H1 (cell line): ENCODE measurements around the gene LBH. TPM values are rescaled to one million over a fixed set of nuclear protein-coding genes. Genes with fewer than 3 reads are reported as not detected.

ENCODE experiments used
- CTCF ChIA-PET: fragments of 300-600 bp; sonication (Branson Sonifier 250); formaldehyde crosslinking; loops from one replicate; lab custom pipeline; 2021; ENCODE audit not compliant: partially characterized antibody; lab: Charles Lee
- POLR2A ChIA-PET: fragments of 300-600 bp; sonication (Branson Sonifier 250); formaldehyde crosslinking; loops from one replicate; lab custom pipeline; 2021; ENCODE audit warnings: inconsistent platforms; ENCODE audit not compliant: partially characterized antibody; lab: Charles Lee
- DNase-seq, 2 experiments: peaks; one replicate each; pipeline versions ENCODE4 v3.0.0 to v3.0.0-alpha.2; 2010 to 2022; ENCODE audit warnings: low spot score in 2 of 2, low read depth in 1 of 2, mixed read lengths in 1 of 2
- FAIRE-seq: peaks from 2 replicates; lab custom pipeline; 2011; peaks lifted over from hg19 to GRCh38; lab: Jason Lieb, UNC
- H2AFZ ChIP-seq: 2 replicates; pipeline ENCODE4 v1.8.1; 2012; ENCODE audit warnings: low read length, inconsistent platforms
- H2AK5ac ChIP-seq: 2 replicates; pipeline ENCODE4 v1.6.1; 2013; ENCODE audit warnings: low read depth, low read length
- H2BK120ac ChIP-seq: replicated peaks from 2 replicates; pipeline ENCODE3; 2013; ENCODE audit warnings: low read depth, low read length, inconsistent platforms
- H2BK12ac ChIP-seq: 2 replicates; pipeline ENCODE4 v1.6.1; 2013; ENCODE audit warnings: low read depth, low read length
- H2BK15ac ChIP-seq: 2 replicates; pipeline ENCODE4 v1.6.1; 2013; ENCODE audit warnings: low read length
- H2BK20ac ChIP-seq: 2 replicates; pipeline ENCODE4 v1.6.1; 2013; ENCODE audit warnings: low read length
- H2BK5ac ChIP-seq: 2 replicates; pipeline ENCODE4 v1.6.1; 2013; ENCODE audit warnings: low read depth, low read length
- H3K14ac ChIP-seq: 2 replicates; pipeline ENCODE4 v1.6.1; 2013; ENCODE audit warnings: inconsistent platforms; ENCODE audit not compliant: insufficient read length
- H3K18ac ChIP-seq: 2 replicates; pipeline ENCODE4 v1.6.1; 2013; ENCODE audit warnings: low read length; ENCODE audit errors: extremely low read depth
- H3K23ac ChIP-seq: 2 replicates; pipeline ENCODE4 v1.6.1; 2013; ENCODE audit warnings: inconsistent platforms; ENCODE audit not compliant: insufficient read length
- H3K23me2 ChIP-seq: 2 replicates; pipeline ENCODE4 v1.6.1; 2013; ENCODE audit warnings: low read depth, low read length
- H3K27ac ChIP-seq: 2 replicates; pipeline ENCODE4 v1.6.1; 2011; ENCODE audit warnings: low read depth, low read length, inconsistent platforms
- H3K27me3 ChIP-seq, 4 experiments: replicated peaks in 1 of 4; 1 replicate in 1 of 4; 2 replicates in 3 of 4; pipeline versions ENCODE4 v1.6.1 to v1.8.1; 2011 to 2013; ENCODE audit warnings: low read length in 3 of 4, mild to moderate bottlenecking in 3 of 4, inconsistent platforms in 2 of 4, mixed read lengths in 2 of 4, moderate library complexity in 1 of 4; ENCODE audit not compliant: control insufficient read depth in 3 of 4, insufficient read depth in 3 of 4; ENCODE audit errors: extremely low read depth in 1 of 4
- H3K36me3 ChIP-seq, 4 experiments: 2 replicates each; pipeline versions ENCODE4 v1.6.1 to v1.8.1; 2011 to 2013; ENCODE audit warnings: mild to moderate bottlenecking in 4 of 4, low read length in 3 of 4, moderate library complexity in 2 of 4, control low read depth in 1 of 4, inconsistent platforms in 1 of 4; ENCODE audit not compliant: insufficient read depth in 4 of 4, control insufficient read depth in 2 of 4
- H3K4ac ChIP-seq: replicated peaks from 2 replicates; pipeline ENCODE3; 2013; ENCODE audit warnings: low read length, low read depth, mixed read lengths, inconsistent platforms; ENCODE audit not compliant: insufficient read length
- H3K4me1 ChIP-seq, 4 experiments: replicated peaks in 1 of 4; 1 replicate in 1 of 4; 2 replicates in 3 of 4; pipeline versions ENCODE4 v1.6.1 to v1.8.1; 2011 to 2013; ENCODE audit warnings: low read length in 3 of 4, inconsistent platforms in 2 of 4, mixed read lengths in 1 of 4; ENCODE audit not compliant: insufficient read depth in 4 of 4, control insufficient read depth in 3 of 4
- H3K4me2 ChIP-seq, 2 experiments: 2 replicates each; pipeline versions ENCODE4 v1.6.1 to v1.8.1; 2011 to 2013; ENCODE audit warnings: low read depth in 2 of 2, low read length in 2 of 2, control low read depth in 1 of 2, inconsistent platforms in 1 of 2, mild to moderate bottlenecking in 1 of 2; ENCODE audit not compliant: insufficient read depth in 1 of 2
- H3K4me3 ChIP-seq, 4 experiments: fragments of 200-600, 300-600 bp in 1 of 4; sonication (generic), shearing (Covaris generic), sonication (Bioruptor Twin) in 1 of 4; 2 replicates each; pipeline versions ENCODE4 v1.5.1 to v1.8.1; 2011 to 2016; ENCODE audit warnings: low read length in 4 of 4, low read depth in 3 of 4, control low read depth in 2 of 4, inconsistent platforms in 2 of 4, mild to moderate bottlenecking in 2 of 4, mixed read lengths in 1 of 4, moderate library complexity in 1 of 4; ENCODE audit not compliant: insufficient read depth in 2 of 4; ENCODE audit errors: extremely low read depth in 1 of 4
- H3K56ac ChIP-seq: replicated peaks from 2 replicates; pipeline ENCODE3; 2013; ENCODE audit warnings: low read depth, mild to moderate bottlenecking, mixed read lengths, low read length, inconsistent platforms; ENCODE audit not compliant: insufficient read length
- H3K79me1 ChIP-seq: 2 replicates; pipeline ENCODE4 v1.6.1; 2013; ENCODE audit warnings: low read depth, low read length, control low read depth
- H3K79me2 ChIP-seq, 2 experiments: 2 replicates each; pipeline versions ENCODE4 v1.6.1 to v1.8.1; 2012 to 2013; ENCODE audit warnings: low read length in 2 of 2, mild to moderate bottlenecking in 2 of 2, inconsistent platforms in 1 of 2; ENCODE audit not compliant: insufficient read depth in 2 of 2, control insufficient read depth in 1 of 2
- H3K9ac ChIP-seq, 4 experiments: replicated peaks in 1 of 4; 1 replicate in 1 of 4; 2 replicates in 3 of 4; pipeline versions ENCODE4 v1.6.1 to v1.8.1; 2011 to 2013; ENCODE audit warnings: low read depth in 3 of 4, low read length in 3 of 4, control low read depth in 2 of 4, mild to moderate bottlenecking in 2 of 4, moderate library complexity in 2 of 4, inconsistent platforms in 1 of 4; ENCODE audit errors: extremely low read depth in 1 of 4
- H3K9me3 ChIP-seq, 2 experiments: 2 replicates each; pipeline versions ENCODE4 v1.6.1 to v1.8.1; 2012 to 2013; ENCODE audit warnings: mild to moderate bottlenecking in 2 of 2, moderate library complexity in 2 of 2, control low read depth in 1 of 2, inconsistent platforms in 1 of 2, low read depth in 1 of 2, low read length in 1 of 2, mixed read lengths in 1 of 2; ENCODE audit not compliant: insufficient read depth in 2 of 2
- H4K20me1 ChIP-seq, 2 experiments: replicated peaks in 1 of 2; 2 replicates each; pipeline versions ENCODE3 to v1.8.1; 2011 to 2013; ENCODE audit warnings: inconsistent platforms in 2 of 2, low read length in 2 of 2, mild to moderate bottlenecking in 1 of 2; ENCODE audit not compliant: insufficient read depth in 2 of 2, control insufficient read depth in 1 of 2
- H4K5ac ChIP-seq: 2 replicates; pipeline ENCODE4 v1.6.1; 2013; ENCODE audit warnings: low read length, low read depth, mixed read lengths, inconsistent platforms; ENCODE audit not compliant: insufficient read length
- H4K8ac ChIP-seq: 2 replicates; pipeline ENCODE4 v1.8.0; 2013; ENCODE audit warnings: mild to moderate bottlenecking, moderate library complexity, low read length, inconsistent platforms; ENCODE audit not compliant: insufficient read depth; ENCODE audit errors: extremely low read depth
- H4K91ac ChIP-seq: replicated peaks from 2 replicates; pipeline ENCODE3; 2013; ENCODE audit warnings: low read length, mixed read lengths, inconsistent platforms; ENCODE audit not compliant: insufficient read length
- CTBP2 ChIP-seq: IDR thresholded peaks from 2 replicates; pipeline ENCODE4 v1.7.0; 2011; ENCODE audit warnings: borderline replicate concordance, mild to moderate bottlenecking, moderate library complexity, mixed read lengths, low read length; ENCODE audit not compliant: insufficient read depth, insufficient read length
- POLR2A ChIP-seq, 2 experiments: IDR thresholded peaks; 1 replicate in 1 of 2; 2 replicates in 1 of 2; pipeline ENCODE4 v1.6.1; 2011; ENCODE audit warnings: low read depth in 2 of 2, low read length in 2 of 2, mild to moderate bottlenecking in 2 of 2; ENCODE audit errors: control extremely low read depth in 1 of 2
- POU5F1 ChIP-seq: IDR thresholded peaks from 2 replicates; pipeline ENCODE4 v1.6.1; 2011; ENCODE audit warnings: low read depth, mild to moderate bottlenecking, low read length, moderate library complexity
- SAP30 ChIP-seq: fragments of 300-600 bp; sonication (generic); IDR thresholded peaks from 2 replicates; pipeline ENCODE4 v1.7.1; 2012; ENCODE audit warnings: low read length, moderate library complexity, mild to moderate bottlenecking, inconsistent platforms; ENCODE audit not compliant: insufficient read depth, insufficient replicate concordance
- WGBS, 2 experiments: shearing (Covaris generic) in 1 of 2; methylation state at CpG; one replicate each; pipeline versions ENCODE4 v1.1.6 to v1.1.7; 2013 to 2015; ENCODE audit warnings: low lambda C conversion rate in 2 of 2, mixed read lengths in 2 of 2, inconsistent platforms in 1 of 2, low coverage in 1 of 2, missing lambda C conversion rate in 1 of 2; ENCODE audit not compliant: insufficient replicate concordance in 2 of 2, insufficient coverage in 1 of 2, insufficient read length in 1 of 2; ENCODE audit errors: extremely low coverage in 1 of 2, missing lambda C conversion rate in 1 of 2; 5-methylcytosine and 5-hydroxymethylcytosine counted together
- polyA plus RNA-seq, 7 experiments: library from polyadenylated mRNA; depleted of rRNA in 3 of 7; stranded (reverse) in 5 of 7; unstranded in 2 of 7; fragments of >200 nt in 5 of 7; fragments of 200-250 nt in 2 of 7; gene quantifications; 1 replicate in 5 of 7; 2 replicates in 1 of 7; 4 replicates in 1 of 7; pipeline versions ENCODE4 v1.2.1 to v1.2.3, GENCODE V29; 2011 to 2013; ENCODE audit warnings: missing spikeins in 2 of 7, mixed read lengths in 2 of 7
- total RNA-seq: library from RNA; stranded (reverse); fragmentation: NEBNext Ultra II Directional; extraction: Animal tissue kit (Norgen Biotek cat#: 25700); gene quantifications from 2 replicates; pipeline ENCODE4 v1.2.1, GENCODE V29; 2021
- TF ChIP-seq, protein P1 (sequence below): IDR thresholded peaks from 2 replicates; pipeline ENCODE4 v1.6.1; 2012; ENCODE audit warnings: inconsistent platforms

The LBH gene
- total and polyA plus RNA-seq, 2 of the 8 experiments (the other 6 are each of a cell fraction or from before 2014, with no cell fraction given): 25.7 to 34.5 TPM

DNA sequence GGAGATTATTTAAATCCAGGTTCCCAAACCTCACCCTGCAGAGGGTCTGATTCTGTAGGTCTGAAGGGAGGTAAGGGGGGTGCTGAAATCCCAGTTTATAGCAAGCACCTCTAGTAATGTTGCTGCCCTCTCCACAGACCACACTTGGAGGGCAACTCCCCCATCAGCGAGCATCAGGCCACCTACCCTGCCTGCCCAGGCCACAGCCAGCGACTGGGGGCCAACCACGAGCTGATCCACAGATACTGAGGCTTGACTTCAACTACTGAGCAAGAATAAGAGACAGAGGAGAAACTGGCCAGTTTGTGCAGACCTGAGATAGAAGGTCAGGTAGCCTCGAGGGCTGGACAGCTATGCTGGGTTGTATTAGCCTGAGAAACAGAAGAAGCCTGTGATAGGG lies 36.3 kb upstream of the LBH start:
- Histone ChIP-seq H3K23ac (no peak overlapping the region), H4K5ac (no peak overlapping the region)
- CTCF ChIA-PET: interaction anchor here (0.6 to 1.5 kb wide), 5 partner anchors 13 to 516 kb away, joined by 3 to 8 read pairs (median 3); no protein-coding TSS in a partner anchor
- TF ChIP-seq POU5F1 (no peak), POLR2A (IDR thresholded peaks at IDR 0.05; ENCODE audit: control extremely low read depth in 1 of 2, low read depth in 2 of 2, low read length in 2 of 2) (no peak), CTBP2 (no peak), SAP30 (no peak)
- TF ChIP-seq, protein P1, sequence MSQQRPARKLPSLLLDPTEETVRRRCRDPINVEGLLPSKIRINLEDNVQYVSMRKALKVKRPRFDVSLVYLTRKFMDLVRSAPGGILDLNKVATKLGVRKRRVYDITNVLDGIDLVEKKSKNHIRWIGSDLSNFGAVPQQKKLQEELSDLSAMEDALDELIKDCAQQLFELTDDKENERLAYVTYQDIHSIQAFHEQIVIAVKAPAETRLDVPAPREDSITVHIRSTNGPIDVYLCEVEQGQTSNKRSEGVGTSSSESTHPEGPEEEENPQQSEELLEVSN: no peak

More for the DNA sequence above, 36.3 kb upstream of the LBH start:
- H3K4me2 ChIP-seq: no peak overlapping the region
- no peak overlapping the region for H3K56ac ChIP-seq
- H3K79me2 ChIP-seq: no peaks in the 10 kb centered on the region
- no peaks in the 10 kb centered on the region for H3K23me2 ChIP-seq
- POLR2A ChIA-PET: interaction anchor here (1.2 kb wide), 1 partner anchor 37 kb away, joined by 5 read pairs; no protein-coding TSS in a partner anchor
- H3K4me1 ChIP-seq: peaks cover 0 to 11% (median 3%) of the 10 kb centered on the region in 4 experiments; a peak in 3 of 7 replicates
- no peaks in the 10 kb centered on the region for H3K79me1 ChIP-seq
- WGBS, 2 experiments: 91% methylated on average over 4 of the region's 4 CpGs; no CpG with 5 or more reads in 1 of the 2 experiments
- H4K8ac ChIP-seq: no peak overlapping the region
- H3K36me3 ChIP-seq: no peaks in the 10 kb centered on the region
- FAIRE-seq (no peak), DNase-seq (no peak)
- no peak overlapping the region for H3K9ac ChIP-seq
- H2BK20ac ChIP-seq: no peak overlapping the region
- no peaks in the 10 kb centered on the region for H4K20me1 ChIP-seq
- no peak overlapping the region for H2BK12ac ChIP-seq
- no peak overlapping the region for H4K91ac ChIP-seq
- no peak overlapping the region for H3K4ac ChIP-seq
- no peak overlapping the region for H3K14ac ChIP-seq
- no peak overlapping the region for H3K18ac ChIP-seq
- H3K4me3 ChIP-seq: no peak overlapping the region
- no peak overlapping the region for H2BK120ac ChIP-seq
- no peak overlapping the region for H2AFZ ChIP-seq
- no peak overlapping the region for H2BK5ac ChIP-seq
- no peak overlapping the region for H3K27ac ChIP-seq
- no peak overlapping the region for H2BK15ac ChIP-seq
- H3K27me3 ChIP-seq: no peaks in the 10 kb centered on the region
- no peaks in the 10 kb centered on the region for H3K9me3 ChIP-seq
- H2AK5ac ChIP-seq: no peak overlapping the region
